GM12878 (cell line): ENCODE measurements around the gene CCN5.

Experiments
- BRCA1 ChIP-seq: IDR thresholded peaks from 2 replicates; pipeline ENCODE4 v1.6.1; 2011; ENCODE audit warnings: low read depth, low read length, improper control_type of control experiment
- RBBP5 ChIP-seq: fragments of 200-600 bp; sonication (generic); conservative IDR thresholded peaks from 2 replicates; pipeline ENCODE4 v1.6.1; 2016
- TF ChIP-seq, protein P1 (sequence below), 3 experiments: IDR thresholded peaks in 2 of 3; conservative IDR thresholded peaks in 1 of 3; 2 replicates each; pipeline ENCODE4 v1.5.1; 2011; ENCODE audit warnings: low read depth in 3 of 3, low read length in 3 of 3, mild to moderate bottlenecking in 3 of 3, control low read depth in 2 of 3, moderate library complexity in 2 of 3, inconsistent platforms in 1 of 3, mixed read lengths in 1 of 3; ENCODE audit not compliant: control insufficient read depth in 2 of 3, insufficient read depth in 1 of 3; ENCODE audit errors: extremely low read depth in 1 of 3

DNA sequence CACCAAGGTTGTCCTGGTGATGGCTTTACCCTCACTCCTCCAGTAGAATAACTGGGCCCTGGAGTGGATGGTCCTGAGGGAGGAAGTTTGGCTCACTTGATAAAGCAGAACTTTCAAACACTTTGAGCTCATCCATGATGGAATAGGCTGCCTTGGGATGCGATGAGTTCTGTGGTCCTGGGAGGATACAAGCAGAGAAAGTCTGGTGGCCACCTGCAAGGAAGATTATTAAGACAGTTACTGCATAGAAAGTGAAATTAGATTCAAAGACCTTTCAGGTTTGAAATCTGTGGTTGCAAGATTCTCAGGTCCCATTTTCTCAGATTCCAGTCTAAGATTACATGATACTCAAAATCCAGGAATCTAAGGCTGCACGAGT is 19.9 kb upstream of the CCN5 start:
- TF ChIP-seq RBBP5: no peak
- TF ChIP-seq BRCA1: no peak
- TF ChIP-seq, protein P1, sequence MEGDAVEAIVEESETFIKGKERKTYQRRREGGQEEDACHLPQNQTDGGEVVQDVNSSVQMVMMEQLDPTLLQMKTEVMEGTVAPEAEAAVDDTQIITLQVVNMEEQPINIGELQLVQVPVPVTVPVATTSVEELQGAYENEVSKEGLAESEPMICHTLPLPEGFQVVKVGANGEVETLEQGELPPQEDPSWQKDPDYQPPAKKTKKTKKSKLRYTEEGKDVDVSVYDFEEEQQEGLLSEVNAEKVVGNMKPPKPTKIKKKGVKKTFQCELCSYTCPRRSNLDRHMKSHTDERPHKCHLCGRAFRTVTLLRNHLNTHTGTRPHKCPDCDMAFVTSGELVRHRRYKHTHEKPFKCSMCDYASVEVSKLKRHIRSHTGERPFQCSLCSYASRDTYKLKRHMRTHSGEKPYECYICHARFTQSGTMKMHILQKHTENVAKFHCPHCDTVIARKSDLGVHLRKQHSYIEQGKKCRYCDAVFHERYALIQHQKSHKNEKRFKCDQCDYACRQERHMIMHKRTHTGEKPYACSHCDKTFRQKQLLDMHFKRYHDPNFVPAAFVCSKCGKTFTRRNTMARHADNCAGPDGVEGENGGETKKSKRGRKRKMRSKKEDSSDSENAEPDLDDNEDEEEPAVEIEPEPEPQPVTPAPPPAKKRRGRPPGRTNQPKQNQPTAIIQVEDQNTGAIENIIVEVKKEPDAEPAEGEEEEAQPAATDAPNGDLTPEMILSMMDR (IDR thresholded peaks at IDR 0.05 in 2 of 3, conservative IDR thresholded peaks at IDR 0.05 in 1 of 3; ENCODE audit: control insufficient read depth in 2 of 3, extremely low read depth in 1 of 3, insufficient read depth in 1 of 3, low read depth in 3 of 3, low read length in 3 of 3): no peak
